GM12892 (cell line): ENCODE data around the gene SHC3.

ENCODE experiments used
- DNase-seq: peaks from one replicate; pipeline ENCODE4 v3.0.0; 2011; ENCODE audit not compliant: insufficient read length
- FAIRE-seq: peaks from 2 replicates; lab custom pipeline; 2011; peaks lifted over from hg19 to GRCh38; lab: Jason Lieb, UNC
- POLR2A ChIP-seq: IDR thresholded peaks from 2 replicates; pipeline ENCODE4 v1.6.1; 2011; ENCODE audit warnings: low read depth, low read length, control low read depth
- POLR2AphosphoS5 ChIP-seq: IDR thresholded peaks from 2 replicates; pipeline ENCODE4 v1.6.1; 2011; ENCODE audit warnings: low read depth, low read length, control low read depth
- TAF1 ChIP-seq: IDR thresholded peaks from 2 replicates; pipeline ENCODE4 v1.6.1; 2011; ENCODE audit warnings: low read depth, mild to moderate bottlenecking, control low read depth, low read length, borderline replicate concordance

Gene SHC3

DNA sequence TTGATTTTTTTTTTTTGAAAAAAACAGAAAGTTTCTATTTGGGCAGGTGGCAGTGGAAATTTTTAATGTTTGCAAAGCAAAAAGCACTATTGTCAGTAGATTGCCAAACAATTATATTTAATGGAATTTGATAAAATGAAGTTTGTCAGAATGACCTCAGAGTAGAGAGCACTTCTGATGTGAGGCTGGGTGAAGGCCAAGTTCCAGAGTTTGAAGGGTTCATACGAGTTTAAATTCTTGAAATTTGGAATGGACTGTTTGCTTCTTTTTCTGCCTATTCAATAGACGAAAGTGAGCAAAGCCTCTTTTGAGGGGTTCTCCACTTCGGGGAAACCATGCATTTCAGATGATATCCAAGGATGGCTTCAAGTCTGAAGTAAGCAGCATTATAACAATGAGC, 7.4 kb downstream of the SHC3 start:
- no peak for TF ChIP-seq TAF1
- no peak for TF ChIP-seq POLR2A
- no peak for TF ChIP-seq POLR2AphosphoS5
- FAIRE-seq, result no peak

DNA sequence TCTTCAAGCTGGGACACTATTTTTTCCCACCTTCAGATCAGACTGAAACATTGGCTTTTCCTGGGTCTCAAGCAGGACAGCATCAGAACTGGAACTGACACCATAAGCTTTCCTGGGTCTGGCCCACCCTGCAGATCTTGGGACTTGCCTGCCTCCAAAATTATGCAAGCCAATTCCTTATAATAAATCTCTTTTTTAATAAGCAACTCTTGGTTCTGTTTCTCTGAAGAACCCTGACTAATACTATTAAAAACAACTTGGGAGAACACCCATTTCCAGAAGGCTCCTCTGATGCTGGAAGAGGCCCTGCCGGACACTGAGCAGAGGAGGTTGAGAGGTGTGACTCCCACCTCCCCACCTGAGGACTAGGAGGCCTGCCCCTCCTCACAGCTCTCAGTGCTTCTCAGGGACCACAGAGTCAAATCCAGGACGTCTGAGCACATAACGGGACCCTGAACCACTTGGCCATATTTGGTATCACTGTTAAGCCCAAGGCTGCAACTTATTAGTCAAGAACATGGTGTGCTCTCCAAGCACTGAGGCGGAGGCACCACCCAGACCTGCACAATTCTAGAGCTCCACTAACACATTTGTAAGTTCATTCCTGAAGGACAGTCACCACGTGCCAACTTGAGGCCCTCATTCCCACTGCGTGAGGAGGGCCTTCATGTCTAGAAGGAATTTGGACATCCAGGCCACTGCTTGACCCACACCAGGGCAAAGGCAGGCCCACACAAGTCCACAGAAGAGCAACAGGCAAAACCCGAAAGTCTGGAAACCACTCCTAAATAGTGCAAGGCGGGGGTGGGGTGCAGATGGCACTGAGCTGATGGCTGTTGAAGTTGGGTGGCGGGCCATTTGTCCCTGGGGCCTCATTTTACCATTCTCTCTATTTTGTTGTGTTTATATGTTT, 9.5 kb downstream of the SHC3 start:
- FAIRE-seq (no peak), DNase-seq (no peak)
- TF ChIP-seq TAF1 (no peak), POLR2AphosphoS5 (no peak), POLR2A (no peak)

More for the DNA sequence above, 7.4 kb downstream of the SHC3 start:
- DNase-seq, result no peak

DNA sequence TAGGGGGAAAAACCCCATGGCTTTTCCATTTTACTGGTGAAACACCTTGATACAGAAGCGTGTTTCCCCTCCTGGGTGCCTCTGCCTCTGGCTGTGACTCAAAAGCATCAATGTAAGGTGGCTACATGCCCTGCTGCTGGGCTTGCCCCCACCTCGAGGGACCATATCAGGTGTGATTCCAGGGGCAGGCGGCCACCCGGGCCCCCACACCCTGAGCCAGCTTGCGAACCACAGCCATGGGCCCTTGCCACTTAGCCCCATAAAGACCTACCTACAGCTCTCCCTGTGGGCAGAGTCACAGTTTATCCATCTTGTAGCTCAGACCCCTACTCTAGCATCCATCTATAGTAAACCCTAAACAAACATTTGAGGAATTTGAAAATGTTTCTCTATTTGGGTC, 10.8 kb downstream of the SHC3 start:
- DNase-seq (no peak), FAIRE-seq (no peak)
- TF ChIP-seq TAF1 (no peak), POLR2AphosphoS5 (no peak), POLR2A (no peak)

DNA sequence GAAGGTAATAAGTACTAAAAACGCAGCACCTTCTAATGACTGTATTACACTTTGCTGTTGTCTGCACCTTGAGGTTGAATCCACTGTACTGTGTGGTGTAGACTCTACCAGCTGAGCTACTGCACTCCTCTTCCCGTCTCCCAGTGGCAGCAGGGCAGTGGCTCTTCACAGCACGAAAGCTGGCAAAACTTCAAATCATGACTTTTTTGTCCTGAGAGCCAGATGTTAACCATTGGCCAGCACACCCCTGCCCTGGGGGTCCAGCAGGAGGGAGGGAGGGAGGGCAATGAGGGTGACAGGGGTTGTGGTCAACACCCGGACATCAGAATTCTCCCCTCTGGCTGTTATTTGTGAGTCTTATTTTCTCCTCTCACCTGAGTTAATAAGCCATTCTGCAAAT, 11.8 kb downstream of the SHC3 start:
- DNase-seq (no peak), FAIRE-seq (no peak)
- TF ChIP-seq POLR2A, result no peak
- no peak for TF ChIP-seq POLR2AphosphoS5

DNA sequence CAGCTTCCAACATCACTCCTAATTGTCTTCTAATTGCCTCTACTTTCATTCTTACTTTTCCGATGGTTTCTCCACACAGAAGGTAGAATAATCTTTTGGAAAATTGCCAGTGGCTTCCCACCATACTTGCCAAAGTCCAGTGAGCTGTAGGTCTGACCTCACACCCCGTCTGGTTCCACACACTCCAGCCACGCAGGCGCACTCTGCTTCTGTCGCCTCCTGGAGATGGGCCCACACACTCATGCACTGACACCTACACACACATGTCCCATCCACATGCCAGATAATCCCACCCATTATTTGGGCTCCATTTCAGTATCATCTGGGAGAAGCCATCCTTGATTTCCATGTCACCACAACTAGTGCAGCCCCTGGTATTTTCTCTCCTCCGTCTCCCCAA, 12.7 kb downstream of the SHC3 start:
- TF ChIP-seq POLR2AphosphoS5 (no peak), POLR2A (no peak), TAF1 (no peak)
- FAIRE-seq, result no peak

DNA sequence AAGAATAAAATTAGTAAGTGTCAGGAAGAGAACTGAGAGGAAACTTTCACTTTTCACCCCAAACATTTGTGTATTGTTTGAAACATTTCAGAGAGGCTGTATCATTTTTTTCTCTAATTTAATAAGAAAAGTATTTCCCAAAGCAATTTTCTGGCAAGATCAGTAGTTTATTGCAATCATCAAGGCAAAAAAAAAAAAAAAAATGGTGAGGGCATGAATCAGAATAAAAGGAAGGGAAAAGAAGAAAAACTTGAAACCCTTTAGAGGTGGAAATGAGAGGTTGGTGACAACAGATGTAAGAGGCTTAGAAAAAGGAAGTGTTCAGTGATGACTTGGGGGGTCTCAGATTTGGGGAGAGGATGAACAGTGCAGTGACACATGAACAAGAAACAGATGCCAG, 13.3 kb downstream of the SHC3 start:
- TF ChIP-seq POLR2A (no peak), TAF1 (no peak), POLR2AphosphoS5 (no peak)
- FAIRE-seq (no peak), DNase-seq (no peak)

More for the DNA sequence above, 12.7 kb downstream of the SHC3 start:
- DNase-seq, result no peak

DNA sequence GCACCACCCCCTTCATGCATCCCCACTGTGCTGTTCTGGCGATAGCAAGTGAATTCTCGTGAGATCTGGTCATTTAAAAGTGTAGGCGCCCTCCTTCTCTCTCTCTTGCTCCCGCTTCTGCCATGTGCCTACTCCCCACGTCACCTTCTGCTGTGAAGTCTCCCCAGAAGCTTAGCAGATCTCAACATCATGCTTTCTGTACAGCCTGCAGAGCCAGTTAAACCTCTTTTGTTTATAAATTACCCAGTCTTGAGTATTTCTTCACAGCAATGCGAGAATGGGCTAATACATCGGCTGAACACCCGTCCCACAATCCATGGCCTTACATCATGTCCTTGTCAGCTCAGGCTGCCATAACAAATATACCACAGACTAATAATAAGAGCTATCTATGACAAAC, 17.4 kb downstream of the SHC3 start:
- TF ChIP-seq TAF1 (no peak), POLR2A (no peak), POLR2AphosphoS5 (no peak)
- FAIRE-seq (no peak), DNase-seq (no peak)

DNA sequence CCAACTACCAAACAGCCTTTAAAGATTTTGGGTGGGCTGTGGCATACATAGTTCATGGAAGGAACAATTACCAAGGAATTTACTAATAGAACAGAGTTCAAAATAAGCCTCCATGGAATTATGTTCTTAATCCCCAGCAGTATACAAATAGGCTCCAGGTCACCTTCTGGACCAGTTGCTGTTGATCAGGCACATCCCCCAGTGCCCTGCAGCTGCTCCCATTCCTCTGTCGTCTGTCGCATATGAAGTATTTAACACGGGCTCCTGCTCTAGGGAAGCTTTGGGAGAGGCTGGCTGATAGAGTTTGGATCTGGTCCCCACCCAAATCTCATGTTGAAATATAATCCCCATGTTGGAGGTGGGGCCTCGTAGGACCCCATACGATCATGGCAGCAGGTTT, 17.8 kb downstream of the SHC3 start:
- TF ChIP-seq POLR2A (no peak), TAF1 (no peak), POLR2AphosphoS5 (no peak)
- FAIRE-seq, result no peak
- DNase-seq, result no peak

DNA sequence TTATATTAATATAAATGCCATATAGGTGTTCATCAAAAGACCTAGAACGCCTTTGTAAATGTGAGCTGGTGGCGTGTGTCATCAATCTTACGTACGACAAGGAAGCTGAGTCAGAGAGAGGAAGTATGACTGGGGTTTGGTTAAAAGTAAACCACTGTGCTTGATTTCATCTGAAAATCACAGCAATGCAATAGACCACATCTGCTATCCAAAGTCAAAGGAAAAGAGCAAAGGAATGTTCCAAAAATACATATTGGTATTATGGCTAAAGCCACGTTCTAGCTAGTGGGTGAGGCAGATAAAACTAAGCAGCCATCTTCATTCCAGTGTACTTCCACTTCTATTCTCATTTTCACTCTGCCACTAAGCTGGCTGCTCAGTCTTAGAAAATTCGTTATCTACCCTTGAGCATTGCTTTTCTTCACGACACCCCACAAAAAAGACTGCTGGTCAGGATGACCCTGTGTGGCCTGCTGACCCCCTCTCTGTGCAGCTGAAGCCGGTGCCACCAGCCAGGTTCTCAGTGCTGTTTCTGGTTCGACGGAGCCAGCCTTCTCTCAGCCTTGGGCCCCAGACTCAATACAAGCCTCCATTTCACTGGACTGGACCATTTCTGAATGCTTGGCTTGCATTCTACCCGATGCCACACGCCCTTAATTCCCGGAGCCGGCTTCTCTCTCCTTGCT, 23.8 kb downstream of the SHC3 start:
- DNase-seq, result no peak
- TF ChIP-seq TAF1 (no peak), POLR2A (no peak)
- FAIRE-seq, result no peak

DNA sequence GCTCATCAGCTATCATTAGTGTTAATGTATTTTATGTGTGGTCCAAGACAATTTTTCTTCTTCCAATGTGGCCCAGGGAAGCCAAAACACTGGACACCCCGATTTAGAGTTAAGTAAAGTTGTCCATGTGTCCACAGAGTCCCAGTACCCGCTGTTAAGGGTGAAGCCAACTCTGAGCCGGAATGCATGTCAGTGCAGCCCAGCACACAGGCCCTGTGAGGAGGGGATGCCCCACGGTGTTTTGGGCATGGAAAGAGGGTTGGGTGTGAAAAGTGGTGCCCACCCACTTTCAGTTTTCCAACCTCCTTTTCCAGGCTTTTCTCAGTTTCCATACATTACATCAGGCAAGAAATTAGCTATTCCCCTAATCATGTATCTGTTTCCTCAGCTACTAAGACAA, 24.4 kb downstream of the SHC3 start:
- TF ChIP-seq TAF1 (no peak), POLR2AphosphoS5 (no peak), POLR2A (no peak)
- FAIRE-seq (no peak), DNase-seq (no peak)

DNA sequence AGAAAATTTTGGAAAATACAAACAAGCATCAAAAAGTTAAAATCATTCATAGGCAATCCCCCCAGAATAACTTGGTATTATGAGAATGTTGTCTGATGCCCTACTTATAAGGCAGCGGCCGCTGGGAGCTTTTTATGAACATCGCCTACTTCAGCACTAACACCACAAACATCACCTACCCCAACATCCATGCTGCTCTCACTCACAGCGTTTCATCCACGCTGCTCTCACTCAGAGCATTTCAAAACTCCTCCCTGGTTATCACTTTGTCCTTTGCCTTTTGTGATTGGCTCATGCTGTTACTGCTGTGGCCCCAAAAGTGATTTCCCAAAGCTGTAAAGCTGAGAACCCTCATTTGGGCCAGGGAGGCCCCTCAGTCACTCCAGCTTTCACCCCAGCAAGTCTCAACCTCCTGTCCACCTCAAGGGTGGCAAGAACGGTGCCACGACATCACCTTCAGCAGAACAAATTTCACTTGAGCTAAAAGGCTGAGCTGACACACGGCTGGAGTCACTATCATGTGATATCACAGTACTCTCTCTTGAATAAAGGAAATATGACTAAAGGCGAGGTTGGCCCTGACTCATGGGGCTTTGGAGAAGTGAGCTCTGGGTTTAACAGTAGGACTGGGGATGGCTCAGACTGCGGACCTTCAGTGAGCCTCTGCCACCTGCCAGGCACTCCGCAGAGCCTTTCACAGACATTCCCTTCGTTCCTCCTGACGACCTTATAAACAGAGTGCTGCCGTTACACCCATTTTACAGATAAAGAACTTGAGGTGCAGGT, 25.2 kb downstream of the SHC3 start:
- FAIRE-seq (no peak), DNase-seq (no peak)
- TF ChIP-seq TAF1 (no peak), POLR2A (no peak), POLR2AphosphoS5 (no peak)
